GM08714 (cell line): ENCODE data around the gene PDE8A.

Source experiments
- H3K4me3 ChIP-seq: fragments of 200-500 bp; sonication (Bioruptor generic); 2 replicates; pipeline ENCODE4 v1.5.1; 2014; ENCODE audit warnings: mild to moderate bottlenecking, low read length, inconsistent platforms
- ZNF274 ChIP-seq: IDR thresholded peaks from 2 replicates; pipeline ENCODE4 v1.6.1; 2012; ENCODE audit warnings: mild to moderate bottlenecking, low read depth, low read length

The PDE8A gene

GRCh38 chr15:85108136-85108535, 126.5 kb downstream of the PDE8A start:
- no peak overlapping the region for H3K4me3 ChIP-seq
- TF ChIP-seq ZNF274: no peak

- H3K4me3 ChIP-seq: no peak overlapping the region
- no peak for TF ChIP-seq ZNF274
These were observed 127.7 kb downstream of the PDE8A start for GRCh38 chr15:85109333-85109732.

GRCh38 chr15:85112997-85113396, 131.3 kb downstream of the PDE8A start:
- no peak overlapping the region for H3K4me3 ChIP-seq
- no peak for TF ChIP-seq ZNF274

- no peak for TF ChIP-seq ZNF274
- no peak overlapping the region for H3K4me3 ChIP-seq
These were observed 133.2 kb downstream of the PDE8A start for GRCh38 chr15:85114886-85115285.

- H3K4me3 ChIP-seq: no peak overlapping the region
- TF ChIP-seq ZNF274: no peak
These were observed 134.4 kb downstream of the PDE8A start for GRCh38 chr15:85116066-85116465.

- H3K4me3 ChIP-seq: no peak overlapping the region
- TF ChIP-seq ZNF274: no peak
These were observed 134.8 kb downstream of the PDE8A start for GRCh38 chr15:85116494-85116893.

- TF ChIP-seq ZNF274: no peak
- H3K4me3 ChIP-seq: no peak overlapping the region
These were observed 135.4 kb downstream of the PDE8A start for GRCh38 chr15:85116925-85117646.

GRCh38 chr15:85118173-85118572, 136.5 kb downstream of the PDE8A start:
- TF ChIP-seq ZNF274: no peak
- H3K4me3 ChIP-seq: no peak overlapping the region

- TF ChIP-seq ZNF274: no peak
- no peak overlapping the region for H3K4me3 ChIP-seq
These were observed 136.9 kb downstream of the PDE8A start for GRCh38 chr15:85118581-85118980.

GRCh38 chr15:85120351-85121113, 138.9 kb downstream of the PDE8A start:
- no peak overlapping the region for H3K4me3 ChIP-seq
- TF ChIP-seq ZNF274: no peak

- H3K4me3 ChIP-seq: no peak overlapping the region
- TF ChIP-seq ZNF274: no peak
These were observed 142.5 kb downstream of the PDE8A start for GRCh38 chr15:85124173-85124572.

GRCh38 chr15:85125056-85125661, 143.5 kb downstream of the PDE8A start:
- no peak for TF ChIP-seq ZNF274

GRCh38 chr15:85128621-85129020, 147.0 kb downstream of the PDE8A start:
- H3K4me3 ChIP-seq: no peak overlapping the region
- no peak for TF ChIP-seq ZNF274

More at GRCh38 chr15:85125056-85125661, 143.5 kb downstream of the PDE8A start:
- no peak overlapping the region for H3K4me3 ChIP-seq

- H3K4me3 ChIP-seq: no peak overlapping the region
- no peak for TF ChIP-seq ZNF274
These were observed 148.2 kb downstream of the PDE8A start for GRCh38 chr15:85129881-85130280.

GRCh38 chr15:85131915-85132314, 150.3 kb downstream of the PDE8A start:
- TF ChIP-seq ZNF274: no peak
- H3K4me3 ChIP-seq: no peak overlapping the region
